GM18508 (cell line): ENCODE measurements around the gene C8B.

Source experiments
- ATAC-seq: cut with Tn5 transposase; IDR thresholded peaks from one replicate; pipeline ENCODE4 v1.9.1; 2021; ENCODE audit warnings: moderate number of reproducible peaks; ENCODE audit not compliant: insufficient read depth, unreplicated experiment

C8B gene

GRCh38 chr1:56908619-56909221, 57.1 kb downstream of the C8B start:
- no peak for ATAC-seq

- no peak for ATAC-seq
Observed at GRCh38 chr1:56905667-56906066, 60.1 kb downstream of the C8B start.

GRCh38 chr1:56904663-56905397, 61.0 kb downstream of the C8B start:
- ATAC-seq: no peak

GRCh38 chr1:56903778-56904177, 62.0 kb downstream of the C8B start:
- ATAC-seq: no peak

GRCh38 chr1:56901716-56902115, 64.1 kb downstream of the C8B start:
- ATAC-seq: no peak

- ATAC-seq: no peak
Observed at GRCh38 chr1:56898879-56899278, 66.9 kb downstream of the C8B start.

- ATAC-seq: no peak
Observed at GRCh38 chr1:56898005-56898373, 67.8 kb downstream of the C8B start.

- ATAC-seq: no peak
Observed at GRCh38 chr1:56897150-56898004, 68.4 kb downstream of the C8B start.

GRCh38 chr1:56894014-56894413, 71.8 kb downstream of the C8B start:
- ATAC-seq: no peak

GRCh38 chr1:56890229-56890628, 75.6 kb downstream of the C8B start:
- ATAC-seq: no peak

- ATAC-seq: no peak
Observed at GRCh38 chr1:56881417-56881816, 84.4 kb downstream of the C8B start.

GRCh38 chr1:56880774-56881173, 85.0 kb downstream of the C8B start:
- no peak for ATAC-seq
